ENCODE measurements around the gene ZBTB20. TPM values are rescaled to one million over a fixed set of nuclear protein-coding genes. Genes with fewer than 3 reads are reported as not detected.
A peak's percentile ranks its signal among the peaks of the same experiment; 100 is the strongest.

The ZBTB20 gene
- total RNA-seq, 2 donors from 2014 or later, result 5.7 to 17.7 TPM

DNA sequence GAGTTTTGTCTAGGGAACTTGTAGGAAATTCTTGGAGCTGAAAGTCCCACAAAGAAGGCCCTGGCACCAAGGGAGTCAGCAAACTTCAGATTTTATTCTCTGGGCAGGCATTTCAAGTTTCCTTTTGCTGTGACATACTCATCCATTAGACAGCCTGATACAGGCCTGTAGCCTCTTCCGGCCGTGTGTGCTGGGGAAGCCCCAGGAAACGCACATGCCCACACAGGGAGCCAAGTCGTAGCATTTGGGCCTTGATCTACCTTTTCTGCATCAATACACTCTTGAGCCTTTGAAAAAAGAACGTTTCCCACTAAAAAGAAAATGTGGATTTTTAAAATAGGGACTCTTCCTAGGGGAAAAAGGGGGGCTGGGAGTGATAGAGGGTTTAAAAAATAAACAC, 838.3 kb downstream of the ZBTB20 start:
- peaks cover 4% of the 10 kb centered on the region for H3K9me3 Mint-ChIP-seq
- H3K4me3 Mint-ChIP-seq, result peak overlapping the region; percentile 77
- ATAC-seq (replicated peaks), result peak; percentile 79
- H3K27ac Mint-ChIP-seq, result peak overlapping the region; percentile 96
- no peaks in the 10 kb centered on the region for H3K27me3 Mint-ChIP-seq
- peaks cover 63% of the 10 kb centered on the region for H3K36me3 Mint-ChIP-seq (ENCODE audit: low read depth)
- peaks cover 52% of the 10 kb centered on the region for H3K4me1 Mint-ChIP-seq

- H3K27ac Mint-ChIP-seq, result peak overlapping the region; percentile 96
- peaks cover 48% of the 10 kb centered on the region for H3K4me1 Mint-ChIP-seq
- H3K36me3 Mint-ChIP-seq (ENCODE audit: low read depth), result peaks cover 66% of the 10 kb centered on the region
Measured at GRCh38 chr3:114308377-114308776, 838.7 kb downstream of the ZBTB20 start.

GRCh38 chr3:114307832-114308231, 839.3 kb downstream of the ZBTB20 start:
- H3K9me3 Mint-ChIP-seq, result peaks cover 4% of the 10 kb centered on the region
- peak overlapping the region; percentile 77 for H3K4me3 Mint-ChIP-seq
- H3K4me1 Mint-ChIP-seq, result peaks cover 47% of the 10 kb centered on the region
- peak overlapping the region; percentile 96 for H3K27ac Mint-ChIP-seq
- no peak for ATAC-seq (replicated peaks)
- no peaks in the 10 kb centered on the region for H3K27me3 Mint-ChIP-seq
- H3K36me3 Mint-ChIP-seq (ENCODE audit: low read depth), result peaks cover 66% of the 10 kb centered on the region

More at GRCh38 chr3:114308377-114308776, 838.7 kb downstream of the ZBTB20 start:
- peak; percentile 71 for ATAC-seq (replicated peaks)
- Mint-ChIP-seq H3K27me3 (no peaks in the 10 kb centered on the region), H3K4me3 (peak overlapping the region; percentile 77), H3K9me3 (peaks cover 4% of the 10 kb centered on the region)

DNA sequence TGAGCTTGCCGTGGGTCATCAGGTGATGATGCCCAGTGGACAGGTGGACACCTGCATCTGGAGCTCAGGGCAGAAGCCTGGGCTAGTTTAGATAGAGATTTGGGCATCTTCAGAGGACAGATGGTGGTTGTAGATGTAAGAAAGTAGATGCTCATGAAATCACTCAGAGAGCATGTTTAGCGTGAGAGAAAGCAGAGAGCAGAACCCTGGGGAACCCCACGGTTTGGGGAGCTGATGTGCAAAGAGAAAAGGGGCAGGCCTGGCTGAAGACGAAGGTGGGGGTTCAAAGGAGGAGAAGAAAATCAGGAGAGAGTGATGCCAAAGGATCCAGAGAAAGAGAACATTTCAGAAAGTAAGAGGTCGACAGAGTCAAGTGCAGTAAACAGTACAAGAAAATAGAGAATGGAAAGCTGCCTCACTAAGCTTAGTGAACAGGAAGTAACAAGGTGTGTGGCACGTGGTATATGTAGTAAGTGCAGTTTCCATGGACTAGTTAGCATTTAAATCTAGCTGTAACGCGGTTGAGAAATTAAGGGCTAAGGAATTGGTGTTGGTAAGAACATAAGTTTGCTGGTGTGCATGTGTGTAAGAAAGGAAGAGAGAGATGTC, 839.8 kb downstream of the ZBTB20 start:
- peak overlapping the region; percentile 77 for H3K4me3 Mint-ChIP-seq
- peak; percentile 42 for ATAC-seq (replicated peaks)
- H3K9me3 Mint-ChIP-seq, result peaks cover 4% of the 10 kb centered on the region
- peak overlapping the region; percentile 96 for H3K27ac Mint-ChIP-seq
- peaks cover 47% of the 10 kb centered on the region for H3K4me1 Mint-ChIP-seq
- H3K27me3 Mint-ChIP-seq, result no peaks in the 10 kb centered on the region
- peaks cover 66% of the 10 kb centered on the region for H3K36me3 Mint-ChIP-seq (ENCODE audit: low read depth)

GRCh38 chr3:114299941-114300624, 847.0 kb downstream of the ZBTB20 start:
- ATAC-seq (replicated peaks), result no peak
- Mint-ChIP-seq H3K27ac (no peak overlapping the region), H3K36me3 (ENCODE audit: low read depth) (peaks cover 73% of the 10 kb centered on the region), H3K4me3 (peak overlapping the region; percentile 73), H3K27me3 (no peaks in the 10 kb centered on the region), H3K9me3 (peaks cover 4% of the 10 kb centered on the region), H3K4me1 (peaks cover 19% of the 10 kb centered on the region)

DNA sequence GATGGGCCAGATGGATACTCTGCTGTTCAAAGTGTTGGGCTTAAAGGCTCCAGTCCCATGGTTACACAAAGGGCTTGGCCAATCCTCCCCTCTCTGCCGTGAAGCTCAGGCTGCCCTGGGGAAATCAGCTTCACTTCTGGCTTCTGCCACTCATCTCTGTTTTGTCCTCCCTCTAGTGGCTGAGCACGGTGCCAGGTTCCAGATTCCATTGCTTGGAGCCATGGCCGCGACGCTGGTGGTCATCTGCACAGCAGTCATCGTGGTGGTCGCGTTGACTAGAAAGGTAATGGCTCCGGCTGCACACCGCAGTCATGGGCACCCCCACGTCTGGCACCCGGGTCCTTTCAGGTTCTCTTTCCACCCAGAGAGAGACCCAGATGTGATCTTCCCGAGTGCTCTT, 847.7 kb downstream of the ZBTB20 start:
- ATAC-seq (replicated peaks), result peak; percentile 33
- H3K9me3 Mint-ChIP-seq, result peaks cover 4% of the 10 kb centered on the region
- peak overlapping the region; percentile 73 for H3K4me3 Mint-ChIP-seq
- H3K36me3 Mint-ChIP-seq (ENCODE audit: low read depth), result peaks cover 72% of the 10 kb centered on the region
- peaks cover 22% of the 10 kb centered on the region for H3K4me1 Mint-ChIP-seq
- H3K27me3 Mint-ChIP-seq, result no peaks in the 10 kb centered on the region
- no peak overlapping the region for H3K27ac Mint-ChIP-seq

DNA sequence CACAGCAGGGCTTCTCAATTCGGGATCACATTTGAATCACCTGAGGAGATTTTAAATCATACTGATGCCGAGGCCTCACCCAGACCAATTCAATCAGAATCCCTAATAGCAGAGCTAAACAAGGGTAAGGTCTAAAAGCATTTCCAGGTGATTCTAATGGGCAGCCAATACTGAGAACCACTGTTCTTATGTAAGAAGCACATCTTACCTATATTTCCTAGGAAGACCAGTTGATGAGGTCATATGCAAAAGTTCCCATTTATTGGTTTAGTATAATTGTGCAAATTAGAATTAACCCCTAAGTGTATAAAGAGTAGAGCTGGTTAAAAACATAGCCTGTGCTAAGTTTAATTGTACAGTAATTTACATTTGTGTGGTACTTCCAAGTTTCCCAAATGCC, 851.1 kb downstream of the ZBTB20 start:
- peak overlapping the region; percentile 15 for H3K27ac Mint-ChIP-seq
- peaks cover 53% of the 10 kb centered on the region for H3K36me3 Mint-ChIP-seq (ENCODE audit: low read depth)
- peak overlapping the region; percentile 73 for H3K4me3 Mint-ChIP-seq
- no peak for ATAC-seq (replicated peaks)
- no peaks in the 10 kb centered on the region for H3K9me3 Mint-ChIP-seq
- peaks cover 29% of the 10 kb centered on the region for H3K4me1 Mint-ChIP-seq
- H3K27me3 Mint-ChIP-seq, result no peaks in the 10 kb centered on the region

DNA sequence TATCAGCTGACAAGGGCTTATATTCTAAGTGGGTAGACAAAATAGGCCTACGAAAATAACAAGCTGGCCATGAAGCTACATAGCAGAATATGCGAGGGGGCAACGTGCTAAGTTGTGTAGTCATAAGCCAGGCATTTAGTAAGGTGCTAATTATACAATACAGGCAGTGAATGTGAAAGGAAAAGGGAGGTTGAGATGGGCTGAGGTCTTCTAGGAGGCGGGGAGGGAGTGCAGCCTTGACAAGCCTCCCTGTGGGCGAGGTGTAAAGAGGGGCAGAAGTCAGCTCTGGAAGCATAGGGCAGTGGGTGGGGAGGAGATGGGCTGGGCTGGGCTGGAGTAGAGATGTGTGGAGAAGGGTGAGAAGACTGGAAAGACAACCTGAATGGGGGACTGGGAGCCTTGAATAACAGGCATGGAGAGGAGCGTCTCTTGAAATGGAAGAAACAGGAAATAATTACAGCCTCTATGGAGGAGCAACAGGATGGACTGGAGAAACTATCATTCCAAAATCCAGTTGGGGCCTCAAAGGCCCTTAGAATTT, 852.1 kb downstream of the ZBTB20 start:
- Mint-ChIP-seq H3K4me3 (peak overlapping the region; percentile 73), H3K4me1 (peaks cover 29% of the 10 kb centered on the region), H3K27ac (peak overlapping the region; percentile 89), H3K27me3 (no peaks in the 10 kb centered on the region), H3K36me3 (ENCODE audit: low read depth) (peaks cover 45% of the 10 kb centered on the region), H3K9me3 (no peaks in the 10 kb centered on the region)
- no peak for ATAC-seq (replicated peaks)

- peaks cover 22% of the 10 kb centered on the region for H3K4me1 Mint-ChIP-seq
- H3K9me3 Mint-ChIP-seq, result no peaks in the 10 kb centered on the region
- peak within 1 kb of the TSS; percentile 73 for H3K4me3 Mint-ChIP-seq
Measured at GRCh38 chr3:114293838-114294535, 853.1 kb downstream of the ZBTB20 start, which contains the start of gene TIGIT. Gene TIGIT (plus strand): TSS chr3:114294028. CDS start chr3:114294062, 34 bp downstream.

GRCh38 chr3:114290911-114291901, 855.9 kb downstream of the ZBTB20 start:
- Mint-ChIP-seq H3K27ac (peak overlapping the region; percentile 89), H3K4me3 (peak overlapping the region; percentile 73), H3K36me3 (ENCODE audit: low read depth) (peaks cover 17% of the 10 kb centered on the region), H3K4me1 (peaks cover 24% of the 10 kb centered on the region), H3K9me3 (no peaks in the 10 kb centered on the region), H3K27me3 (no peaks in the 10 kb centered on the region)
- peak; percentile 77 for ATAC-seq (replicated peaks)

More at GRCh38 chr3:114293838-114294535, 853.1 kb downstream of the ZBTB20 start, which contains the start of gene TIGIT:
- Mint-ChIP-seq H3K36me3 (ENCODE audit: low read depth) (peaks cover 37% of the 10 kb centered on the region), H3K27me3 (no peaks in the 10 kb centered on the region), H3K27ac (peak within 1 kb of the TSS; percentile 89)
- no peak for ATAC-seq (replicated peaks)

GRCh38 chr3:114286266-114286665, 860.8 kb downstream of the ZBTB20 start:
- H3K27me3 Mint-ChIP-seq, result no peaks in the 10 kb centered on the region
- peaks cover 15% of the 10 kb centered on the region for H3K4me1 Mint-ChIP-seq
- peak overlapping the region; percentile 78 for H3K4me3 Mint-ChIP-seq
- no peak for ATAC-seq (replicated peaks)
- H3K27ac Mint-ChIP-seq, result peak overlapping the region; percentile 83
- H3K9me3 Mint-ChIP-seq, result no peaks in the 10 kb centered on the region
- H3K36me3 Mint-ChIP-seq (ENCODE audit: low read depth), result no peaks in the 10 kb centered on the region

DNA sequence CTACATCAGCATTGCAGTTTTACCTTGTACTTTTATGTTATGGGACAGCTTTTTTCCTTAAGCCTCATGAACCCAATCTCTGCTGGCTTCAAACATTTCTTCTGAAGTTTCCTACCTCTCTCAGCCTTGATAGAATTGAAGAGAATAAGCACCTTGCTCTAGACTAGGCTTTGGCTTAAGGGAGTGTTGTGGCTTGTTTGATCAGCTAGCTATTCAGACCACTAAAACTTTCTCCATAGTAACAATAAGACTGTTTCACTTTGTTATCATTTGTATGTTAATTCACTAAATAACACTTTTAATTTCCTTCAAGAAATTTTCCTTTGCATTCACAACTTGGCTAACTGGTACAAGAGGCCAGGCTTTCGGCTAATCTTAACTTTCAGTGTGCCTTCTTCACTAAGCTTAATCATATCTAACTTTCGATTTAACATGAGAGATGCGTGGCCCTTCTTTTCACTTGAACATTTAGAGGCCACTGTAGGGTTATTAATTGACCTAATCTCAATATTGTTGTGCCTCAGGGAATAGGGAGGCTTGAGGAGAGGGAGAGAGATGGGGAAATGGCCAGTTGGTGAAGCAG, 861.3 kb downstream of the ZBTB20 start:
- no peaks in the 10 kb centered on the region for H3K9me3 Mint-ChIP-seq
- H3K4me1 Mint-ChIP-seq, result peaks cover 10% of the 10 kb centered on the region
- peak; percentile 82 for ATAC-seq (replicated peaks)
- no peaks in the 10 kb centered on the region for H3K36me3 Mint-ChIP-seq (ENCODE audit: low read depth)
- peak overlapping the region; percentile 78 for H3K4me3 Mint-ChIP-seq
- peak overlapping the region; percentile 83 for H3K27ac Mint-ChIP-seq
- no peaks in the 10 kb centered on the region for H3K27me3 Mint-ChIP-seq

DNA sequence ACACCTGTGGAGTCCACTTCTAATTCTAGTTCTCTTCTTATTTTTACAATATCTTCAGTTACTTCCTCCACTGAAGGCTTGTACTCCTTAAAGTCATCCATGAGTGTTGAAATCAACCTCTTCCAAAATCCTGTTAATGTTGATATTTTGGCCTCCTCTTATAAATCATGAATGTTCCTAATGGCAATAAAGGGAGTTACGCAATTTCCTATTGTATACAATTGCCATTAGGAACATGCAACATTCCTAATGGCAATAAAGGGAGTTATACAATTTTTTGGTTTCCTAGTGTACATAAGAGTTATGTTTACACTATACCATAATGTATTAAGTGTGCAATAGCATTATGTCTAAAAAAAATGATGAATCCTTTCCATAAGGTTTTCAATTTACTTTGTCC, 862.4 kb downstream of the ZBTB20 start:
- Mint-ChIP-seq H3K4me3 (no peak overlapping the region), H3K4me1 (peaks cover 9% of the 10 kb centered on the region), H3K9me3 (no peaks in the 10 kb centered on the region), H3K27ac (no peak overlapping the region), H3K27me3 (no peaks in the 10 kb centered on the region), H3K36me3 (ENCODE audit: low read depth) (no peaks in the 10 kb centered on the region)
- no peak for ATAC-seq (replicated peaks)
